ENCODE measurements around the gene RSPH10B.

GRCh38 chr7:6011541-6011940 is 41.1 kb upstream of the RSPH10B start:
- no peak for TF ChIP-seq CTCF (IDR thresholded peaks at IDR 0.05)
- TF ChIP-seq POLR2A (IDR thresholded peaks at IDR 0.05): no peak
- no peak for TF ChIP-seq POLR2AphosphoS5 (IDR thresholded peaks at IDR 0.05)

All from prostate gland (tissue), 2 donors.